ENCODE results near the gene TREML1. TPM values are rescaled to one million over a fixed set of nuclear protein-coding genes. Genes with fewer than 3 reads are reported as not detected.

TREML1 gene
- total and polyA plus RNA-seq, 2 of the 4 experiments (the other 2 are of a cell fraction) = not detected

GRCh38 chr6:41119508-41119907 lies 34.6 kb downstream of the TREML1 start:
- Histone ChIP-seq H2AFZ (replicated peaks; ENCODE audit: low read length, poor library complexity) (no peak overlapping the region), H3K14ac (replicated peaks; ENCODE audit: low read depth, low read length) (no peak overlapping the region), H2BK120ac (ENCODE audit: low read depth, low read length) (no peak overlapping the region), H2BK20ac (ENCODE audit: low read depth, low read length) (no peak overlapping the region), H4K8ac (ENCODE audit: low read depth in 2 of 2, low read length in 2 of 2) (no peak overlapping the region), H3K18ac (ENCODE audit: low read depth, low read length) (no peak overlapping the region), H4K20me1 (ENCODE audit: insufficient read depth, low read length) (no peaks in the 10 kb centered on the region), H3K4ac (ENCODE audit: low read depth, low read length) (no peak overlapping the region), H3K27ac (ENCODE audit: insufficient read depth, low read length) (no peak overlapping the region), H3K9me1 (ENCODE audit: insufficient read depth, low read length) (no peaks in the 10 kb centered on the region; the same call in 1 of the 2 replicates), H3K9me3 (ENCODE audit: control insufficient read depth, insufficient read depth, low read length) (no peaks in the 10 kb centered on the region), H3K56ac (ENCODE audit: extremely low read depth, insufficient read depth, low read length) (no peak overlapping the region), H3K23ac (ENCODE audit: low read depth, low read length) (no peak overlapping the region), H4K5ac (ENCODE audit: low read depth, low read length) (no peak overlapping the region), H2BK15ac (ENCODE audit: low read depth, low read length) (no peak overlapping the region), H3K36me3 (ENCODE audit: control insufficient read depth, insufficient read depth, low read length) (no peaks in the 10 kb centered on the region), H2AK9ac (replicated peaks; ENCODE audit: low read depth, low read length, poor library complexity) (no peak overlapping the region), H4K91ac (ENCODE audit: insufficient read depth, low read depth, low read length) (no peak overlapping the region), H3K79me1 (ENCODE audit: low read depth in 1 of 2, low read length in 2 of 2) (no peaks in the 10 kb centered on the region), H3K4me1 (ENCODE audit: control insufficient read depth, insufficient read depth, low read length) (no peaks in the 10 kb centered on the region), H2BK5ac (ENCODE audit: low read depth, low read length, poor library complexity, severe bottlenecking) (no peak overlapping the region), H3K27me3 (ENCODE audit: control insufficient read depth, insufficient read depth, low read length) (no peaks in the 10 kb centered on the region), H3K9ac (ENCODE audit: low read depth, low read length) (no peak overlapping the region), H2AK5ac (ENCODE audit: low read depth, low read length) (no peak overlapping the region), H3K4me2 (ENCODE audit: low read depth, low read length) (no peak overlapping the region), H3K4me3 (ENCODE audit: insufficient read depth, low read depth, low read length) (no peak overlapping the region)
- CTCF ChIA-PET = no interaction called here
- ATAC-seq (ENCODE audit: low read depth) (no peak), DNase-seq (no peak)
- BruUV-seq (replicated peaks) = no TSS peak
- dilution Hi-C loops (cut with HindIII; ENCODE audit: low sequenced_read_pairs, unreplicated experiment) = no loop called here
- in situ Hi-C loops (cut with MboI; ENCODE audit: low sequenced_read_pairs) = no loop called here
- TF ChIP-seq FOS (IDR thresholded peaks at IDR 0.05; ENCODE audit: low read depth, low read length) = no peak
- TF ChIP-seq USF2 (IDR thresholded peaks at IDR 0.05; ENCODE audit: low read depth, low read length) = no peak
- TF ChIP-seq BHLHE40 (IDR thresholded peaks at IDR 0.05; ENCODE audit: low read depth, low read length) = no peak
- TF ChIP-seq POLR2A (IDR thresholded peaks at IDR 0.05; ENCODE audit: low read depth, low read length) = no peak
- TF ChIP-seq MAZ (IDR thresholded peaks at IDR 0.05; ENCODE audit: borderline replicate concordance, low read depth, low read length) = no peak
- no peak for TF ChIP-seq MXI1 (IDR thresholded peaks at IDR 0.05; ENCODE audit: borderline replicate concordance, low read depth, low read length)
- TF ChIP-seq RCOR1 (IDR thresholded peaks at IDR 0.05; ENCODE audit: insufficient replicate concordance, low read length) = no peak
- TF ChIP-seq SMC3 (IDR thresholded peaks at IDR 0.05; ENCODE audit: low read depth, low read length) = no peak
- no peak for TF ChIP-seq NFE2L2 (IDR thresholded peaks at IDR 0.05; ENCODE audit: low read depth, low read length)
- TF ChIP-seq MAFK (IDR thresholded peaks at IDR 0.05; ENCODE audit: low read depth, low read length) = no peak
- no peak for TF ChIP-seq CEBPB (IDR thresholded peaks at IDR 0.05; ENCODE audit: low read depth, low read length)
- no peak for TF ChIP-seq ELK1 (IDR thresholded peaks at IDR 0.05; ENCODE audit: borderline replicate concordance, low read depth, low read length)
- TF ChIP-seq CHD1 (IDR thresholded peaks at IDR 0.05; ENCODE audit: low read depth, low read length) = no peak
- WGBS, 2 experiments (ENCODE audit: extremely low coverage in 2 of 2, insufficient read length in 1 of 2) = no CpG with 5 or more reads among the region's 1 CpG
- POLR2A ChIA-PET (ENCODE audit: unreplicated experiment) = no interaction called here
- intact Hi-C loops (cut with micrococcal nuclease) = no loop called here

All from IMR-90 (cell line).